ENCODE results near the gene COX8A.

Gene COX8A, protein sequence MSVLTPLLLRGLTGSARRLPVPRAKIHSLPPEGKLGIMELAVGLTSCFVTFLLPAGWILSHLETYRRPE
- total RNA-seq, result 14.6 to 47.2 (median 26.9) reads per million in 9 experiments

DNA sequence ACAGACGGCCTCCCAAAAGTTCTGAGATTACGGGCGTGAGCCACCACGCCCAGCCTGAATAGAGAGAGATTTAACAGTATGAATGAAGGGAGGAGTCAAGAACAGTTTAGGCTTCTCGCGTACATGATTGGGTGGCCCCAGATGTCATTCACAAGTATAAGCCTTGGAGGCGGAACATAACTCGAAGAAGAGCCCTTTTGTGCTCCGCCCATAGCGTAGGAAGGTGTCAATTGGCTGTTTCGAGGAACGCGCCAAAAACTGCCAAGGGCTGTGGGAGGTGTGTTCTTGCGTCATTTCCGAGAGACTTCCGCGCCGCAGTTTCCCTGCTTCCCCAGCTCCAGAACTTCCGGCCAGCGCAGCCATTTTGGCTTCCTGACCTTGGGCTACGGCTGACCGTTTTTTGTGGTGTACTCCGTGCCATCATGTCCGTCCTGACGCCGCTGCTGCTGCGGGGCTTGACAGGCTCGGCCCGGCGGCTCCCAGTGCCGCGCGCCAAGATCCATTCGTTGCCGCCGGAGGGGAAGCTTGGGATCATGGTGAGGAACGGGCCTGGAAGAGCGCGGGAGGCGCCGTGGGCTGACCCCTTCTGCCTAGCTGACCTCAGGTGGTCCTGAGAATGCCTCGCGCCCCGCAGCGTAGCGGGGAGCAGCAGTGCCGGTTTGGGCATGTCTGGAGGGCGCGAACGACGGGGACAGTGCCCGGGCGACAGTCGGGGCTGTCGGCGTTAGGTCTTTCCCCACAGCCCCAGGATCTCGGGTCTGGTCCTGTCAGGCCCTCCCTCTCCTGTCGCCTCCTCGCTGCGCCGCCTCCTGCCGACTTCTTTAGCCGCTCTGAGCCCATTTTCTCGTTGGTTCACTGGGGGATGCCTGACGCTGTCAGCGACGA, at the start of gene COX8A:
TSS of gene COX8A (plus strand) at position 362 of the 885 bp plus-strand sequence. CDS start at position 423, 61 bp downstream.
- peaks cover 29 to 32% of the 10 kb centered on the region in 2 donors for H3K4me1 Mint-ChIP-seq (ENCODE audit: low read depth in 2 of 2)
- no peaks in the 10 kb centered on the region for H3K9me3 Mint-ChIP-seq
- peak within 1 kb of the TSS; percentile 98 to 99 for H3K27ac Mint-ChIP-seq
- H3K27me3 Mint-ChIP-seq, result peaks cover 0 to 9% of the 10 kb centered on the region in 2 donors
- ATAC-seq (replicated peaks) (peak; percentile 96), DNase-seq (peak; percentile 90 to 94 (median 93))
- peaks cover 17% of the 10 kb centered on the region for H3K36me3 Mint-ChIP-seq (ENCODE audit: insufficient read depth)
- H3K4me3 Mint-ChIP-seq, result peak within 1 kb of the TSS; percentile 98 to 100

DNA sequence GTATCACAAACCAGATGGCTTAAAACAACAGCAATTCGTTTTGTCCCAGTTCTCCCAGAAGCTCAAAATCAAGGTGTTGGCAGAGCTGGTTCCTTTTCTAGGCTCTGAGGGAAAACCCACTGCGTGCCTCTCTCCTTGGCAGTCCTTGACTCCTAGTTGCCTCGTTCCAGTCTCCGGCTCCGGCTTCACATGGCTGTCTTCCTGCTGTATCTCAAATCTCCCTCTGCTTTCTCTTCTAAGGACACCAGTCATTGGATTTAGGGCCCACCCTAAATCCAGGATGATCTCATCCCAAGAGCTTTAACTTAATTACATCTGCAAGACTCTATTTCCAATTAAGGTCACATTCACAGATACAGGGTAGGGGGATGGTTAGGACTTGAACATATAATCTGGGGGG, 44.8 kb upstream of the COX8A start:
- Mint-ChIP-seq H3K27me3 (no peaks in the 10 kb centered on the region), H3K4me3 (no peak overlapping the region), H3K36me3 (ENCODE audit: insufficient read depth) (no peaks in the 10 kb centered on the region), H3K27ac (no peak overlapping the region), H3K4me1 (ENCODE audit: low read depth in 2 of 2) (no peaks in the 10 kb centered on the region), H3K9me3 (no peaks in the 10 kb centered on the region)
- no peak for ATAC-seq (replicated peaks)
- no peak for DNase-seq

DNA sequence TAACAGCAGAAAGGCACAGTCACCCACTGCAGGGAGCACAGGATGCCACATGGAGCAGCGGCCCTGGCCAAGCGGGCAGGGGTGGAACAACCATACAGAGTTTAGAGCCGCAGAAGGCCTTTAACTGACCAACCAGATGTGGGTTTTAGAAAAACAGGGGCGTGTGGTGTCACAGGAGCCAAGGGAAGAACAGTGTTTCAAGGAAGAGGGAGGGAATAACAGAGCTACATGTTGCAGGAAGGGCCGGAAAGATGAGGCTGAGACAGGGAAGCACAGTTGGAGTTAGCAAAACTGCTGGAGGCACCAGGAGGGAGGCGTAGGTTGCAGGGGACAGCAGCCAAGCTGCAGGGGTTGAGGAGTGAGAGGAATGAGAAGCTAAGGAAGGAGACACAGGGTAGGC, 43.4 kb upstream of the COX8A start:
- DNase-seq, result no peak
- Mint-ChIP-seq H3K9me3 (no peaks in the 10 kb centered on the region), H3K27ac (no peak overlapping the region), H3K27me3 (no peaks in the 10 kb centered on the region), H3K4me1 (ENCODE audit: low read depth in 2 of 2) (no peaks in the 10 kb centered on the region), H3K4me3 (no peak overlapping the region), H3K36me3 (ENCODE audit: insufficient read depth) (no peaks in the 10 kb centered on the region)
- ATAC-seq (replicated peaks), result no peak

DNA sequence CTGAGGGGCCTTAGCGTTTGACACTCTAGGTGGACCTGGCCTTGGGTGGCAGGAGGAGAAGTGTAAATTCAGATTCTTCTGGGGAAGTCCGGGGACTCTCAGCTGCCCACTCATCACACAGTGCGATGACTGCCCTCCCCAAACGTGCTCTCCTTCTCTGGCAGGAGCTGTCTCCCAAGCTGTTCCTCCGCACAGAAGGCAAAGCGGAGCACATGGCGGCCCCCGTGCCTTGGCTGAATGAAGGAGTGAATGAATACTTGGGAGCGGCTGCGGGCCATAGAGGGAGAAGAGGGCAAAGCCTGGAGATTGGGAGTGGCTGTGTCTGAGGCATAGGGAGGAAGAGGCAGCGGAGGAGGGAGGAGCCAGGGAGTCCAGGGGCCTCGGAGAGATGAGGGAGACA, 42.5 kb upstream of the COX8A start:
- H3K27me3 Mint-ChIP-seq, result no peaks in the 10 kb centered on the region
- no peaks in the 10 kb centered on the region for H3K36me3 Mint-ChIP-seq (ENCODE audit: insufficient read depth)
- no peaks in the 10 kb centered on the region for H3K9me3 Mint-ChIP-seq
- ATAC-seq (replicated peaks) (no peak), DNase-seq (no peak)
- H3K4me1 Mint-ChIP-seq (ENCODE audit: low read depth in 2 of 2), result no peaks in the 10 kb centered on the region
- no peak overlapping the region for H3K4me3 Mint-ChIP-seq
- peak overlapping the region in 1 of 2 donors; percentile 4 for H3K27ac Mint-ChIP-seq

DNA sequence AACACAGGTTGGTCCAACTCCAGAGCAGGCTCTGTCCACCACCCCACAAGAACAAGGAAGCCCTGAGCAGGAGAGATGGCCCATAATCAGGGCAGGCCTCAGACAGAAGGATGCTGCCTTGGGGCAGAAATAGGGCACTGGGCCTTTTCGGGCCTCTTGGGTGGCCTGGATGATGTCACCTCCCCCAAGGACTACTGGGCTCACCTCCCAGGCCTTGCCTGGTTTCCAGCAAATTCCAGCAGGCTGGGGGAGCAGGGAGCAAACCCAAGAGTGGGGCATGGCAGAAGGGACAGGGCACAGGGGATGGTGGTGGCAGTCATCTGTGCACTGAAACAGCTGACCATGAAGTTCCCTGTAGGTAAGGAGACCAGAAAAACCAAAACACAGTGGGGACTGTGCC, 41.0 kb upstream of the COX8A start:
- no peaks in the 10 kb centered on the region for H3K9me3 Mint-ChIP-seq
- no peak overlapping the region for H3K27ac Mint-ChIP-seq
- H3K36me3 Mint-ChIP-seq (ENCODE audit: insufficient read depth), result peaks cover 10% of the 10 kb centered on the region
- H3K4me3 Mint-ChIP-seq, result no peak overlapping the region
- no peak for ATAC-seq (replicated peaks)
- no peaks in the 10 kb centered on the region for H3K27me3 Mint-ChIP-seq
- no peak for DNase-seq
- peaks cover 0 to 8% of the 10 kb centered on the region in 2 donors for H3K4me1 Mint-ChIP-seq (ENCODE audit: low read depth in 2 of 2)

DNA sequence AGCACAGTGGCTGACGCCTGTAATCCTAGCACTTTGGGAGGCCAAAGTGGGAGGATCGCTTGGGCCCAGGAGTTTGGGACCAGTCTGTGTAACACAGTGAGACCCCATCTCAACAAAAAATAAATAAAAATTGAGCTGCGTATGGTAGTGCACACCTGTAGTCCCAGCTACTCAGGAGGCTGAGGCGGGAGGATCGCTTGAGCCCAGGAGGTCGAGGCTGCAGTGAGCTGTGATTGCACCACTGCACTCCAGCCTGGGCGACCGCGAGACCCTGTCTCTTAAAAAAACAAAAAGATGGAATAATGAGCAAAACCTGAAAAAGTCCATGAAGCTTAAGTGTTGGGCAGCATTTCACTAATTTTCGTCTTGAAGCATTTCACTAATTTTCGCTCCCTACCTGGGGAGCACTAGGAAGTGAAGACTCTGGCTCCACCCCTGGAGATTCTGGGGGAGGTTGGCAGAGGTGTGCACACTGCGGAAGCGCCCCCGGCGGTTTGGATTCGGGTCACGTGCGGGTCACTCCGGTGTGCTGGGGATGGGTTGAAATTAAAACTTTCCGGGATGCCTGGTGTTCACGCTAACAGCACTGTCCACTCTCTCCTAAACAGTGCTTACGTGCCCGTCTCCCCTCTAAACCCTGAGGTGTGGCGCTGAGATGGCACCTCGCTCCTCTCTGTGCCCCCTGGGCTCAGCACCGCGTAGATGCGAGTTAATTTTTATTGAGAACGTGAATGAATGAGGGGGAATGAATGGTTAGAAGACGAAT, 36.5 kb upstream of the COX8A start:
- peaks cover 23% of the 10 kb centered on the region for H3K36me3 Mint-ChIP-seq (ENCODE audit: insufficient read depth)
- DNase-seq (no peak), ATAC-seq (replicated peaks) (peak; percentile 13)
- peak overlapping the region; percentile 85 to 86 for H3K4me3 Mint-ChIP-seq
- H3K4me1 Mint-ChIP-seq (ENCODE audit: low read depth in 2 of 2), result peaks cover 17% of the 10 kb centered on the region in 2 donors
- no peaks in the 10 kb centered on the region for H3K9me3 Mint-ChIP-seq
- H3K27me3 Mint-ChIP-seq, result no peaks in the 10 kb centered on the region
- H3K27ac Mint-ChIP-seq, result peak overlapping the region; percentile 82 to 92

DNA sequence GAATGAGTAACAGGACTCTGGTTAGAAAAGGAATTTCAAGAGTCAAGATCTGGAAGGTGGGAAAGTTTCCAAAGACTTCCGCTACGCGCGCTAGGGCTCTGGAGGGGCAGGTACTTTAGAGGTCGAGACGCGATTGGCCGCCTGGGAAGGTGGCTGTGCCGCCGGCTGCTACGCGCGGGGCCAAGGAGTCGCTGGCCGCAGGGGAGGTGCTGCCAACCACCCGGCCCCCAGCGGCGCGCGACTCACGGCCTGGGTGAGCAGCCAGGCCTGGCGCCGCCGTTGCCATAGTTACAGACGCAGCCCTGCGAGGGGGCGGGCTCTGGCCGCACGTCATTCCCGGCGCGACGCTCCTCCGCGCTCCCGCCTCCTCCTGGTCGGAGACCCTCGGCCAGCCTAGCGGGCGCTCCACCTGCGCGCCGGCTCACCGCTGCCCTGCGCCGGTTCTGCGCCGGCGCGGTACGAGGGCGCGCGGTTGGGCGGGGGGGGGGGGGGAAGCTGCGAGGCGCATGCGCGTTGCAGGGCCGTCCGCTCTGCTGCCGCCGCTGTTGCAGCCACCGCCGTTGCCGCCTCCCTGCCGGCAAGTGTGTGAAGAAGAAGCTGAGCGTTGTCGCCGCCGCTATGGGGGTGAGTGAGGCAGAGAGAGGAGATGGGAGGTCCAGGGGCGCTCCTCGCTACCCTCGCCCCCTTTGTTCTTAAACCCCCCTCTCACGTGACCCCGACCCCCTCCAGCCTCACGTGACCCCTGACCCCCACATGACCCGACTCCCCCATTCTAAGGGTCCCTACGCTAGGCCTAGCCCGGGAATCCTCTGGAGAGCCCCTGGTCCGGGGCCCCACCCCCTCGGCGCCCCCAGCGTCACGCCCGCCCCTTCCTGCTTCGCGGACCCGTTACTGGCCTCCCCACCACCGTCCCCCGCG, 35.7 kb upstream of the COX8A start, which contains the start of gene NAA40:
TSS of gene NAA40 (plus strand) at position 524 of the 918 bp plus-strand sequence. CDS start at position 619, 95 bp downstream.
- Mint-ChIP-seq H3K27ac (peak within 1 kb of the TSS; percentile 82 to 92), H3K27me3 (no peaks in the 10 kb centered on the region), H3K4me3 (peak within 1 kb of the TSS; percentile 85 to 86), H3K4me1 (ENCODE audit: low read depth in 2 of 2) (peaks cover 17% of the 10 kb centered on the region in 2 donors), H3K36me3 (ENCODE audit: insufficient read depth) (peaks cover 23% of the 10 kb centered on the region), H3K9me3 (no peaks in the 10 kb centered on the region)
- DNase-seq (peak; percentile 87 to 93 (median 91)), ATAC-seq (replicated peaks) (peak; percentile 92)

DNA sequence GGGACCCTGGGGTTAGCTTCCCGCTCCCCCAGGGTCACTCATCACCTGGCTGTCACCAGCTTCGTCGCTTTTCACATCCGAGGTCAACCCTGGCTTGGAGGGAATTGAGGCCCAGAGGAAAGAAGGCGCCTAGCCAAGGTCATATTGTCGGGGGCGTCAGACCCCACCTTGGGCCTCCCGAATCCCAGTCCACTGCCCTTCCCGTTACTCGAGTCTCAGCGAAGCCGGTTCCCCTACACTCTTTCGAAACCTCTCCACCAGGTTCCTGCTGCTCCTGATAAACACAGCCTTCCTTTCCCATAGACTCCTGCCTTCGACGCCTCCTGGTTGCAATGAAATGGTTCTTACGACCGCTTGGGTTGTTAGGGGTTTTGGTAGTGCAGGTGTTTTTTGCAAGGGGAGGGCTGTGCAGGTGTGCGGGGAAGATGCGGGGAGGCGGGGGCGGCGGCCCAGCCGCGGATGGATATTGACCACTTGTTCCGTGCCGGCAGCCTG, 35.0 kb upstream of the COX8A start:
- Mint-ChIP-seq H3K4me3 (peak overlapping the region; percentile 85 to 86), H3K4me1 (ENCODE audit: low read depth in 2 of 2) (peaks cover 20 to 22% of the 10 kb centered on the region in 2 donors), H3K27me3 (no peaks in the 10 kb centered on the region), H3K27ac (peak overlapping the region; percentile 44 to 92), H3K36me3 (ENCODE audit: insufficient read depth) (peaks cover 23% of the 10 kb centered on the region), H3K9me3 (no peaks in the 10 kb centered on the region)
- DNase-seq (no peak), ATAC-seq (replicated peaks) (no peak)

DNA sequence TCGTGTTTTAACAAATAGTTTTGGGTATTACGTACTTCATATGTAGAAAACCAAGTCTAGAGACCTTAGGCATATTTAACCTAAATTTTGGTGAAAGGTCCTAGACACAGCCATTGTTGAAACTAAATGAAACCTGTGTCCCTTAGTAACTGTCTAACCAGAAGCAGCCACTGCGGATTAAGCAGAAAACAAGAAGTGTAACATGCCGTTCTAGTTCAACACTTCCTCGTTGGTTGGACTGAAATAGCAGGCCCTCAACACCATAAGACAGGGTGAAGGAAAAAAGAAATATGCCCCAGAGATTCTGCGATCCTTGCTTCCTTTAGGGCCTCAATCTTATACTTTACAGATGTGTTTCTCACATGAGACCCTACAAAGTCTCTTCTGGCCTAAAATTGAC, 33.6 kb upstream of the COX8A start:
- DNase-seq (no peak), ATAC-seq (replicated peaks) (no peak)
- peaks cover 20 to 22% of the 10 kb centered on the region in 2 donors for H3K4me1 Mint-ChIP-seq (ENCODE audit: low read depth in 2 of 2)
- H3K27me3 Mint-ChIP-seq, result no peaks in the 10 kb centered on the region
- peaks cover 23% of the 10 kb centered on the region for H3K36me3 Mint-ChIP-seq (ENCODE audit: insufficient read depth)
- no peaks in the 10 kb centered on the region for H3K9me3 Mint-ChIP-seq
- peak overlapping the region in 1 of 2 donors; percentile 44 for H3K27ac Mint-ChIP-seq
- peak overlapping the region in 1 of 2 donors; percentile 86 for H3K4me3 Mint-ChIP-seq

DNA sequence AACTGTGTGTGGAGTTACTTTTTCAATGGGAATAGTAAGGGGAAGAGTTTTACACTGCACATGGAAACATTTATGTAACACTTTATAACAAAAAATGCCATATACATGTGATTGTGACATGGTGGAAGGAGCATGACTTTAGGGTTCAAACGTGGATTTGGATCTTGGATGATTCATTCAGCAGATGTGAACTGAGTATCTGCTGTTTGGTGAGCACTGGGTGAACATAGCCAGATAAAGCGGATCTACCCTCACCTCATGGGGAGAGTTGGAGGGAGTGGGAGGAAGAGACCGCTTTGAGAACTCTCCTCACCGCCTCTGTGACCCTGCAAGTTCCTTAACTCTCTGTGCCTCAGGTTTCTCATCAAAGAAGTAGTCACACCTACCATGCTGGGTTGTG, 32.5 kb upstream of the COX8A start:
- H3K27me3 Mint-ChIP-seq, result no peaks in the 10 kb centered on the region
- no peak for ATAC-seq (replicated peaks)
- no peak overlapping the region for H3K27ac Mint-ChIP-seq
- peaks cover 22% of the 10 kb centered on the region in 2 donors for H3K4me1 Mint-ChIP-seq (ENCODE audit: low read depth in 2 of 2)
- H3K4me3 Mint-ChIP-seq, result no peak overlapping the region
- no peaks in the 10 kb centered on the region for H3K9me3 Mint-ChIP-seq
- DNase-seq, result no peak
- peaks cover 26% of the 10 kb centered on the region for H3K36me3 Mint-ChIP-seq (ENCODE audit: insufficient read depth)

DNA sequence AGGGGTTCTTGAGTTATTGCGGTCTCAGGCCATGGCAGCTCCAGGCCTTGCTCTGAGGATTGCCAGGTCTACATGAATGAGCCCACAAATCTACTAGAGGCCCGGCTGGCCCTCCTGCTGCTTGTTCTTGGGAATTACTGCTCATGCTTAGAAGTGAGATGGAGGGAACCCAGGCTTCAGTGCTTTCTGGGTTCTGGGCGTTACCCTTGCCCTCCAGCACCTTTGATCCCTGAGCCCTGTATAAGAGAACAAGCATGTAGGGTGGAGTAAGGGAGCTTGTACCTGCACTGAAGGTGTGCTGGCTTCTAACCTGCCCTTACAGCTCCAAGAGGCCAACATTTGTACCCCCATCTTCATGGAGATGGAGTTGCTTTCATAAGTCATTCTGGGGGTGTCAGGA, 31.6 kb upstream of the COX8A start:
- no peaks in the 10 kb centered on the region for H3K9me3 Mint-ChIP-seq

DNA sequence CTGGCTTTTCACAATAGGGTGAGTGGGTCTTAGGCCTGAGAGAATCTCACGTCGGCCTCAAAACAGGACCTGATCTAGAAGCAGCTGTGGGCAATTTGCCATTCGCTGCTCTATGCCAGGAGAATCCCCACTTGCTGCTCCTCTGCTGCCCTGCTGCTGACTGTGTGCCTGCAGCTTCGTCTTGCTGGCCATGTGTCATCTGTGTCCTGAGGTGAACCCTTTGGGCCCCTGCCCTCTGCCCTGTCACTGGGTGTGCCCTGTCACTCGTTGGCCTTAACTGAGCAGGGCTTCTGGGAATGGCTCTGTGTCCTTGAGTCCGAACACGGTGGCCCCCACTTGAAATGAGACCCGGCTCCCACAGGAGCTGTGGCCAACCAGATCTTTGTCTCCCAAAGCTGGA, 29.4 kb upstream of the COX8A start:
- H3K9me3 Mint-ChIP-seq, result no peaks in the 10 kb centered on the region
- H3K4me3 Mint-ChIP-seq, result no peak overlapping the region
- no peak for ATAC-seq (replicated peaks)
- peaks cover 9 to 16% of the 10 kb centered on the region in 2 donors for H3K4me1 Mint-ChIP-seq (ENCODE audit: low read depth in 2 of 2)
- no peak overlapping the region for H3K27ac Mint-ChIP-seq
- DNase-seq, result no peak
- H3K36me3 Mint-ChIP-seq (ENCODE audit: insufficient read depth), result peaks cover 18% of the 10 kb centered on the region
- H3K27me3 Mint-ChIP-seq, result no peaks in the 10 kb centered on the region

More for the DNA sequence above, 31.6 kb upstream of the COX8A start:
- DNase-seq (no peak), ATAC-seq (replicated peaks) (no peak)
- no peak overlapping the region for H3K4me3 Mint-ChIP-seq
- H3K4me1 Mint-ChIP-seq (ENCODE audit: low read depth in 2 of 2), result peaks cover 18 to 22% of the 10 kb centered on the region in 2 donors
- peaks cover 30% of the 10 kb centered on the region for H3K36me3 Mint-ChIP-seq (ENCODE audit: insufficient read depth)
- H3K27me3 Mint-ChIP-seq, result no peaks in the 10 kb centered on the region
- H3K27ac Mint-ChIP-seq, result no peak overlapping the region

Data from effector memory CD8-positive, alpha-beta T cell (primary cell).